Epithelial cell of proximal tubule (primary cell): ENCODE measurements around the gene CACNA1A. TPM values are rescaled to one million over a fixed set of nuclear protein-coding genes. Genes with fewer than 3 reads are reported as not detected.

Experiments used
- DNase-seq: peaks from one replicate; pipeline ENCODE4 v3.0.0-alpha.2; 2011; ENCODE audit warnings: low read depth
- H3K4me3 ChIP-seq: 2 replicates; pipeline ENCODE4 v1.5.1; 2011; ENCODE audit warnings: low read depth, mild to moderate bottlenecking, low read length
- CTCF ChIP-seq: conservative IDR thresholded peaks from 2 replicates; pipeline ENCODE4 v1.5.1; 2012; ENCODE audit warnings: low read depth, mild to moderate bottlenecking, low read length
- total RNA-seq: library from RNA; depleted of rRNA; stranded (reverse); fragments of >200 nt; gene quantifications from 2 replicates; pipeline ENCODE4 v1.2.3, GENCODE V29; 2015

Gene CACNA1A
- total RNA-seq, 1 donor from 2014 or later, result 0.98 TPM

- no peak overlapping the region for H3K4me3 ChIP-seq
- TF ChIP-seq CTCF, result no peak
- DNase-seq, result no peak
Measured at GRCh38 chr19:13511947-13512346, 5.7 kb upstream of the CACNA1A start.

GRCh38 chr19:13507053-13507611, 853 bp upstream of the CACNA1A start:
- DNase-seq, result no peak
- H3K4me3 ChIP-seq, result no peak overlapping the region
- TF ChIP-seq CTCF, result no peak

GRCh38 chr19:13505761-13506470, 363 bp downstream of the CACNA1A start:
- no peak for TF ChIP-seq CTCF
- no peak overlapping the region for H3K4me3 ChIP-seq
- no peak for DNase-seq

GRCh38 chr19:13505164-13505695, 1.0 kb downstream of the CACNA1A start:
- no peak overlapping the region for H3K4me3 ChIP-seq
- no peak for DNase-seq
- TF ChIP-seq CTCF, result no peak

- no peak overlapping the region for H3K4me3 ChIP-seq
- DNase-seq, result no peak
- no peak for TF ChIP-seq CTCF
Measured at GRCh38 chr19:13503570-13504235, 2.6 kb downstream of the CACNA1A start.

- no peak for DNase-seq
- TF ChIP-seq CTCF, result no peak
- H3K4me3 ChIP-seq, result no peak overlapping the region
Measured at GRCh38 chr19:13502231-13502630, 4.0 kb downstream of the CACNA1A start.
